ENCODE measurements around the gene C1QTNF1.

C1QTNF1 gene

GRCh38 chr17:79049821-79050220 lies 25.9 kb downstream of the C1QTNF1 start:
- Histone ChIP-seq H3K27me3 (ENCODE audit: insufficient read depth, low read depth, severe bottlenecking) (no peaks in the 10 kb centered on the region), H3K27ac (no peak overlapping the region), H3K36me3 (no peaks in the 10 kb centered on the region), H3K9me3 (ENCODE audit: severe bottlenecking) (peaks cover 3% of the 10 kb centered on the region), H3K4me3 (ENCODE audit: low read depth, low read length) (no peak overlapping the region)
- DNase-seq, result no peak
- TF ChIP-seq CTCF (IDR thresholded peaks at IDR 0.05; ENCODE audit: low read depth, low read length), result no peak

- Histone ChIP-seq H3K4me3 (ENCODE audit: low read depth, low read length) (no peak overlapping the region), H3K9me3 (ENCODE audit: severe bottlenecking) (peaks cover 3% of the 10 kb centered on the region), H3K36me3 (no peaks in the 10 kb centered on the region), H3K27ac (no peak overlapping the region), H3K27me3 (ENCODE audit: insufficient read depth, low read depth, severe bottlenecking) (no peaks in the 10 kb centered on the region)
- no peak for TF ChIP-seq CTCF (IDR thresholded peaks at IDR 0.05; ENCODE audit: low read depth, low read length)
- no peak for DNase-seq
Observed at GRCh38 chr17:79050551-79050950, 26.6 kb downstream of the C1QTNF1 start.

- no peaks in the 10 kb centered on the region for H3K27me3 ChIP-seq (ENCODE audit: insufficient read depth, low read depth, severe bottlenecking)
- no peaks in the 10 kb centered on the region for H3K36me3 ChIP-seq
- no peak overlapping the region for H3K27ac ChIP-seq
- no peak overlapping the region for H3K4me3 ChIP-seq (ENCODE audit: low read depth, low read length)
- TF ChIP-seq CTCF (IDR thresholded peaks at IDR 0.05; ENCODE audit: low read depth, low read length), result no peak
- peaks cover 3% of the 10 kb centered on the region for H3K9me3 ChIP-seq (ENCODE audit: severe bottlenecking)
- no peak for DNase-seq
Observed at GRCh38 chr17:79051306-79051705, 27.3 kb downstream of the C1QTNF1 start.

- H3K27me3 ChIP-seq (ENCODE audit: insufficient read depth, low read depth, severe bottlenecking), result no peaks in the 10 kb centered on the region
- peaks cover 5% of the 10 kb centered on the region for H3K9me3 ChIP-seq (ENCODE audit: severe bottlenecking)
- H3K27ac ChIP-seq, result no peak overlapping the region
- no peak for DNase-seq
- TF ChIP-seq CTCF (IDR thresholded peaks at IDR 0.05; ENCODE audit: low read depth, low read length), result no peak
- no peaks in the 10 kb centered on the region for H3K36me3 ChIP-seq
- no peak overlapping the region for H3K4me3 ChIP-seq (ENCODE audit: low read depth, low read length)
Observed at GRCh38 chr17:79052131-79052530, 28.2 kb downstream of the C1QTNF1 start.

GRCh38 chr17:79053251-79053925 lies 29.4 kb downstream of the C1QTNF1 start:
- Histone ChIP-seq H3K27me3 (ENCODE audit: insufficient read depth, low read depth, severe bottlenecking) (no peaks in the 10 kb centered on the region), H3K4me3 (ENCODE audit: low read depth, low read length) (no peak overlapping the region), H3K27ac (no peak overlapping the region), H3K36me3 (no peaks in the 10 kb centered on the region), H3K9me3 (ENCODE audit: severe bottlenecking) (peaks cover 17% of the 10 kb centered on the region)
- no peak for TF ChIP-seq CTCF (IDR thresholded peaks at IDR 0.05; ENCODE audit: low read depth, low read length)
- no peak for DNase-seq

Data from WERI-Rb-1 (cell line).